Activated CD4-positive, alpha-beta T cell treated with anti-CD3 and anti-CD28 coated beads for 48 hours (primary cell): ENCODE measurements around the gene CNPPD1.

Experiments
- DNase-seq: peaks from one replicate; pipeline ENCODE4 v3.0.0-alpha.2; 2020

CNPPD1 gene

GRCh38 chr2:219176818-219177551 is at the start of gene CNPPD1:
CNPPD1 (minus strand) TSS chr2:219176925; CDS start chr2:219176828, 97 bp downstream.
- DNase-seq = peak; percentile 90

DNA sequence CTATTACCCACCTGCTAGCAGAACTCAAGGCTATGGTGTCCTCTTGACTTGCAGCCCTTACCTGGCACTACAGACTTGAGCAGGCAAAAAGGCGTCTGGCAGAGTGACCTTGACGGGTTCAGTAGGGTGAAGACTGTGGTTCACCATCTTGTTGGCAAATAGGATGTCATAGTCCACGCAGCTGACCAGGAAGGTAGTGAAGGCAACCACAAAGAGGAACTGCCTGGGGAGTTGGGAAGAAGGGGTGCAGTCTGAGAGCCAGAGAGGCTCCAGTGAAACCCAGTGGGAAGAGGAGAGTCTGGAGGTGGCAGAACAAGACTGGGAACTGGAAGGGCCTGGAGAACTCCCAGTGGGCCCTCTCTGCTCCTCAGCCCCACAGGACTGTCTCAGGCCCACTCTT is 48.6 kb upstream of the CNPPD1 start:
- DNase-seq = no peak

GRCh38 chr2:219223831-219224610 is 47.3 kb upstream of the CNPPD1 start:
- DNase-seq = no peak

DNA sequence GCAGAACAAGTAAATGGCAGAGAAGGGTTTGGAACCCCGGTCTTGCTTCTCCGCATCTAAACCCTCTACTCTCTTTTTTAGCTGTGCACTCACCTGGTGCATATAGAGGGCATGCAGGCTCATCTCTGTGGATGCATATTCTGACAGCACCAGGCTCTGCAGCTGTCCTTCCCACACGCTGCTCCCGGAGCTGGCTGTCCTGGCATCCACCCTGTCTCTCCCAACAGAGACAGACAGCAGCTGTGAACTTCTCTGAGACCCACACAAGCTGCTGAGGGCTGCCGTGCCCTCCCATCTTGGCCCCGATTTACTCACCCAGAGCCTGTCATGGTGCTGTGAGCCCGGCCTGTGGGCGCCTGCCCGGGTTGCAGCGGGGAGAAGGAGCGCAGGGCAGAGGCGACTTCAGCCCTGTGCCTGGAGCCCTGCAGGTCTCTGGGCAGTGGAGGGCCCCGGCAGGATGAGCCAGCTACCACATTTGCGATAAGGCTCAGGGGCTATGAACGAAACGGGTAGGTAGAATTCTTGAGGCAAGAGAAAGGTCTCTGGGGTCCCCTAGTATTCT is 45.3 kb upstream of the CNPPD1 start:
- DNase-seq = no peak

DNA sequence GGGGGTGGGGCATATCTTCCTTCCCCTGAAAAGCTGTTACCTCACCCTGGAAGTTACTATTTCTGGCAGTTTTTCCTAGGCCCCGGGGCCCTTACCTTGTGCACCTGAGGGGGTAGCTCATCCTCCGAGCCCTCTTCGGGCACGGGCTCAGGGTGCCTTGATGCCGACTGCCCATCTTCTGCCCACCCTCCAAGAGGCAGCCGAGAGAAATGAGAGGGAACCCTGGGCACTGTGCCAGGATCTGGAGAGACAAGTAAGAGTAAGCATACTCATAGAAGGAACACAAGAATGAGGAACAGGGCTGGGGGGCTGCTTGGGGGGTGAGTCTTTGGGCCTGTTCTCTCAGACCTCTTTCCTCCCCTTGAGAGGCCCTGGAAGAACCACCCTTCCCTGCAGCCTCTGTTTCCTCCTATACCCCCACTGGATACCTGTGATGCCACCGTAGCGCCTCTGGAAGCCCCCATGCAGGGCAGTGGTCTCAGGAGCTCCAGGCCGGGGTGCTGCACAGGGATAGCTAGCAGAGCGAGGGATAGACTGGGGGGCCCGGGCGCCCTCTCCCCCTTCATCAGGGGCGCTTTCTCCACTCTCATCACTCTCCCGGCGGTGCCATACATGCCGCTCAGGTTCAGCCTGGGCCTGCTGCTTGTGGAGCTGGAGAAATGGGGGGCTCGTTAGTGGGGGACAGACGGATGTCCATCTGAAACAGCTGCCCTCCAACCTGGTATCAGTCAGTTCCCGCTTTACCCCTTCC is 44.1 kb upstream of the CNPPD1 start:
- DNase-seq = no peak

GRCh38 chr2:219219784-219220532 is 43.2 kb upstream of the CNPPD1 start:
- no peak for DNase-seq

GRCh38 chr2:219218732-219219701 is 42.3 kb upstream of the CNPPD1 start, which contains the start of gene ABCB6:
ABCB6 (minus strand) TSS chr2:219218958; CDS start chr2:219218673, 285 bp downstream.
- DNase-seq = peak; percentile 94

DNA sequence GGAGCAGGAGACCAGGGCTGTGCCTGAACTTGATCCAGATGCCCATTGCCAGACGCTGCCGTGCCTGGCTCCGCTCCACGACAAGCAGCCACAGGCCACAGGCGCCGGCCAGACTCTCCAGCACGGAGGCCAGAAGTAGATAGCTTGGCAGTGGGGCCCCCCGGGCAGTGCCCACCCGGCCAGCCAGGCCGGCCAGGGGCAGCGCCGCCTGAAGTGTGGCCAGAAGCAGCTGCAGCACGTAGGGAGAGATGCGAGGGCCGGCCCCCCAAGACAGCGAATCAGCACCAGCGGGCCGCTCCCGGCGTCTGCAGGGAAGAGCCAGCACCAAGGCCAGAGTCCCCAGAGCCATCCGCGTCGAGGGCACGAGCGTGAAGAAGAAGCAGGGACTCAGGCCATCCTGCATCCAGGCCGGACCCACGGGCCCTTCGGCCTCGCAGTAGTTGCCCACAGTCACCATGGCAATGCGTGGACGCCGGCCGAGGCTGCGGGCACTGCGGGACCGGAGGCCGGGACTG is 41.5 kb upstream of the CNPPD1 start:
- peak; percentile 42 for DNase-seq

GRCh38 chr2:219216535-219216915 is 39.8 kb upstream of the CNPPD1 start:
- DNase-seq = no peak

DNA sequence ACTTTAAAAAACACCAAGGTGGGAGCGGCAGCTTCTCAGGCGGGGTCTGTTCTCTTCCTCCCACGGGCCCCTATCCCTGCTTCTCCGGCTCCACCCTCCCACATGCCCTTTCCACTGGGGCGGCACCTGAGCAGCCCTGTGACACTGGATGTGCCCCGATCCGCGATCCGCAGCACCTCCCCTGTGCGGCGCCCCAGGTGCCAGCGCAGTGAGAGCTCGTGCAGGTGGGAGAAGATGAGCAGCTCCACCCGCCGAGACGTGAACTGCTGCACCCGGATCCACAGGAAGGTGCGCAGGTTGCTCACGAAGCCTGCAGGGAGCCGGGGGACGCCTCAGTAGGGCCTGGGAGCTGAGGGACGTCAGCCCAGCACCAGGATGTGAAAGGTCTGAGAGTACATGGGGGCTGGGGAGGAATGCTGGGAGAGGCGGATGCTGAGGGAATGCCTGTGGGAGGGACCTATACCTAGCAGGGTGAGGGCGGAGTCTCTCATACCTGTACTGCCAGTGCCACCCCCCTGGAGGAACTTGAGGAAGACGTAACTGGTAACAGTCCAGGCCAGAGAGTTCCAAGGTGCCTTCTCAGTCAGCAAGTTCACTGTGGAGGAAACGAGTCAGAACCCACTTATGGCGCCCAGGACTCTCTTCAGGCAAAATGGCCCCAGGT is 39.3 kb upstream of the CNPPD1 start:
- DNase-seq = no peak

DNA sequence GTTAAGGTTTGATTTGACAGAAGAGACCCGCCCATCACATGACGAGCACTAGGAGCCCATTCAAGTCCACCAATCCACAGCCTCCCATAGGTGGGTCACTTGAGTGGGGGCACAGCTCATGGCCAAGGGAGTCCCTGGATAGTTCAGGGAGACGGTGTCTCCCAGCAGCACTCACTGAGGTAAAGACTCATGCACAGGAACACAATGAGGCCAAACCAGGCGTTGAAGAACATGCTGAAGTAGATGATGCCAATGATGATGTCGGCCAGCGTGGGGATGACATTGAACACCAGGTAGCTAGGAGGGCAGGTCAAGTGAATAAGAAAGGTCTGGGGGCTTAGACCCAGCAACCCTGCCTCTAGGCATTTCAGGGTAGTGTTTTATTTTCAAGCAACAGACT is 38.1 kb upstream of the CNPPD1 start:
- no peak for DNase-seq

- DNase-seq = no peak
Observed at GRCh38 chr2:219214141-219214540, 37.4 kb upstream of the CNPPD1 start.

DNA sequence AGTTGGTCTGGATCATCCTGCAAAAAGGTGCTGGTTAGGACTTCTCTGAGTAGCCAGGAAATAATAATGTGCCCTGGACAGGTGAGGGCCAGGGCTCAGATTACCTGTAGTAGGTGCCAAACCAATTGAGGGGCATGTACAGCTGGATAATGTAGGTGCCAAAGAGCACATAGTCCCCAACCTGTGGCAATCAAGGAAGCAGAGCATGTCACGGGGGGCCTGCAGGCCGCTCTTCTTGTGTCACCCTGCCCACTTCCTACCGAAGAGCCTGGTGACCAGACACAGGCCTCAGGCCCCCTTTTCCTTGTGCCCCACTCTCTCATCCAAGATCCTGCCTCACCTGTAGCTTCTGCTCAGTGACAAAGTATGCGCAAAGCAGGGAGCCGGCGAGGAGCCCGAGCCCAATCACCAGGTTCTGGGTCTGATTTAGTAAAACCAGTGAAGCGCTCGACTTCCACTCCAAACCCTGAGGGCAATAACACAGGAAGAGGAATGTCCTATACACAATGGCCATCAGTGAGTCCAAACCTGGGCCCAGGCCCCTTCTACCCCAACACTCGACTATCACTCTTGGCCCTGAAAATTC is 36.9 kb upstream of the CNPPD1 start:
- no peak for DNase-seq

DNA sequence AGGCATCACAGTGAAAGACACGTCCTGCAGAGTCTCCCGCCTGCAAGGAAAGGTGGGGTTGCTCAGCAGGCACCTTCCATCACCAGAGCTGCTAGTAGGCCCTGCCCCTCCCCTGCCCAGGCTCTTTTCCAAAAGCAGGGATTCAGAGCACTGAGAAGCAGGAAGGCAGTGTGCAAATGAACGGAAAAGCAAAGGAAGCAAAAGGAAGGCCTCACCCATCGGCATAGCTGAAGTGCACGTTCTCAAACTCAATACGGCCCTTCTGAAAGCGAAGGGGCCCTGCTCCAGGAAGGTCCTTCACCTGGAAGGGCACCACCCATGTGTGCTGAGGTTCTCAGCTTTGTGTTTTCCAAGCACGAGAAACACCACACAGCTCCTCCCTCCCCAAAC is 36.3 kb upstream of the CNPPD1 start:
- DNase-seq = no peak

DNA sequence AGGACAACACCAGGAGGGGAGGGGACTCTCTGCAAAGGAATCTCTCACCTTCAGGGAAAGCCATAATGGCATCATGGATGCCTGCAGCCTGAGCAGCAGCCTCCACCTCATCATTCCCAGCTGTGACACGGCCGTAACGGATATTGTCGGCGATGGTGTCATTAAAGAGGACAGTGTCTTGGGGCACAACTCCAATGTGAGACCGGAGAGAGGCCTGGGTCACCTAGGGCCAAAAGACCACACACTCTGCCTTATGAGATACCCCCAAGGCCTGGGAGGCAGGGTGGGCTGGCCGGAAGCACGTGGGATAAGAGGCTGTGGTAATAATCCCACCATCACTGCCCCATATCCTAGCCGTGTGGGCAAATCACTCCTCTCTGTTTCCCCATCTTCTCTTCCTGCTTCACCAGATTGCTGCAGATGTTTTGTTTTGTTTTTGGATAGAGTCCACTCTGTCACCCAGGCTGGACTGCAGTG is 34.2 kb upstream of the CNPPD1 start:
- DNase-seq = no peak

- DNase-seq = no peak
Observed at GRCh38 chr2:219210196-219210885, 33.6 kb upstream of the CNPPD1 start.

DNA sequence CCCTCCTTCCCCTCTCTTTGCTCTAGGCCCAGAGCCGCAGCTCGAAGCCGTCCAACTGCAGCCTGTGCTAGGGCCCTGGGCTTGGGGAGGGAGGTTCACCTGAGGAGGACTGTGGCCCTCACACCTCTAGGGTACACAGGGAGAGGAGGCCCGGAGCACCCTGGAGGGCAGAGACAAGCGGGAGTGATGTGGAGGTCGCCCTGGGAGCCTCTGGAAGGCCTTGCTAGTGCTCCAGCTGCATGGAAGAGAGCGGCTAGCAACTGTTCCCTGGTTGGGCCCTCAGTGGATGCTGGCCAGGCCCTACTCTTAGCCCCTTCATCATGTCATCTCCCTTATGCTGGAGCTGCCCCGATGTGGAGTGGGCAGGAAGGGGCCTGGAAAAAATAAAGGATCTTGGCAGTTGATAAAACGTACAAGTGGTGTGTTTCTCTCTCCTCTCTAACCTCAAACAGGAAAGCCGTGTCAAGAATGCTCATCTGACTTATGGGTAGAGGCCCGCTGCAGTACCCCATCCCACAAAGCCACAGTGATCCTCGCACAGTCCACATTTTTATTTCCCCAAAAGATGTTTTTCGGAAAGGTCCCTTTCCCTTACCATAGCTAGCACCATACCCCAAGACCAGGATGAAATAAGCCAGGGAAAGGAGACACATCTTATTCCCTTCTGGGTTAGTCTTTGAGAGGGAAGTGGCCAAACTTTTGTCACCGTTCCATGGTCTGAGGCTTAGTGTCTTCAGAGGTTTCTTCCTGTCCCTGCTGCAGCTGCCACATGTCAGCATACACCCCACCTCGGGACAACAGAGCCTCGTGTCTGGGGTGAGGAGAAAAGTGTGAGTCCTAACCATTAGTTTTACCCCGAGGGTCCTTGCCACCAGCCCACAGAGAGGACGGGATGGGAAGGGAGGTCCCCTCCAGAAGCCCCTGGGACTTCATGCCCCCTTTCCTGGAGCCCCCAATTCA is 32.8 kb upstream of the CNPPD1 start:
- DNase-seq = no peak
